Epidermal melanocyte (primary cell): Measurements from ENCODE around the gene COG4.

Experiments
- DNase-seq: peaks from one replicate; pipeline ENCODE4 v3.0.0; 2011; ENCODE audit warnings: low spot score; ENCODE audit not compliant: insufficient read length

COG4 gene

DNA sequence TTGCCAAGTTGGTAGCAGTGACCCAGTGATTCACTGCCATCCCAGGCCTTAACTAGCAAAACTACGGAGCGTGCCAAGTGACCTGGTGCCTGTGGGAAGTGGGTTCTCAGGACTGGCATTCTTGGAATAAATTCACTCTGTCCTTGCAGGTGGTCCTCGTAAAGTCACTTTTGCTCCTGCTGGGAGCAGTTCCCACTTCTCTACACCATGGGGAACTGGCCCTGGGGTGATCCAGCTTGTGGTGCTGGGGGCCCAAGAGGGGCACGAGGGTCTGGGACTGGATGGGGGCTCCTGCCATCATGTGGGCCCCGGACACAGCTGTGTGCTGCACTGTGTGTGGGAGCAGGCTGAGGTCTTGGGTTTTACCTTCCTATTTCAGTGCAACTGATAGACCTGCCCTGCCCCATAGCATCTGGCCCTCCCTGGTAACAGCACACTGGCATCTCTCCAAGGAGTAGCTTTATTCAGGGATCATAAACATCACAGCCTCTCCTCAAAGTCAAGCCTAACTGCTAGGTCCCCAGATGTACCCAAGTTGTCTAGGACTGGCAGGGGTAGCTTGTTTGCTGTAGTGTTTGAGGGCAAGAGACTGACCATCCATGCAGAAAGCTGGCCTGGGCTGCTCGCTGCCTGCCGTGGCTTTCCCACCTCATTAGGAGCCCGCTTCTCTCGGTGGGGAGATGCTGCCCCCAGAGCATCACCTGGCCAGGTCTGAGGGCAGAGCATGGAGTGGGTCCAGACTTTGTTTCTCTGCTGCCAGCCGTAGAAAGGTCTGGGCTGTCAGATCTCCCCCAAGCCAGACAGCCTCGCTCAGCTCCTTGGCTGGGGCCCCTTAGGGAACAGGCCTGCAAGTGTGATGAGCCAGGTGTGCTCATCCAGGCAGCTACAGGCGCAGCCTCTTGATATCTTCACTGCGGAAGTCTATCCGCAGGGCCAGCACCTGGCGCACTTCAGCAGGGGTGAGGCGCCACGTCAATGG is 42.9 kb downstream of the COG4 start:
- DNase-seq, result no peak

DNA sequence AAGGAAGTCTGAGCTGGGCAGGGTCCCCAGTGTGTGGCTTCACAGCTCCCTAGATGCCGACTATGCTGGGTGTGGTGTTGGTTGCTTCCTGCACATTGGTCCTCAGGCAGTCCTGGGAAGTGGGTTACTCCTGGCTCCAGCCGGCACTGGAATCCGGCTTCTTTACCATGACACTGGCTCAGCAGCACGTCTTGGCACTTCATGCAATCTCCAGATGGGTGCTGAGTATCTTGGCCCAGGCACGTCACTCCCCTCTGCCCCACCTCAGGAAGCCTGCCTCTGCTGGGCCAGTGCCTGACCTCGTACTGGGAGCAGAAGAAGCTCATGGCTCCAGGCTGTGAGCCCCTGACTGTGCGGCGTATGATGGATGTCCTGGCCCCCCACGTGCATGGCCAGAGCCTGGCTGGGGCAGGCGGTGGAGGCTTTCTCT is 44.4 kb downstream of the COG4 start:
- no peak for DNase-seq

DNA sequence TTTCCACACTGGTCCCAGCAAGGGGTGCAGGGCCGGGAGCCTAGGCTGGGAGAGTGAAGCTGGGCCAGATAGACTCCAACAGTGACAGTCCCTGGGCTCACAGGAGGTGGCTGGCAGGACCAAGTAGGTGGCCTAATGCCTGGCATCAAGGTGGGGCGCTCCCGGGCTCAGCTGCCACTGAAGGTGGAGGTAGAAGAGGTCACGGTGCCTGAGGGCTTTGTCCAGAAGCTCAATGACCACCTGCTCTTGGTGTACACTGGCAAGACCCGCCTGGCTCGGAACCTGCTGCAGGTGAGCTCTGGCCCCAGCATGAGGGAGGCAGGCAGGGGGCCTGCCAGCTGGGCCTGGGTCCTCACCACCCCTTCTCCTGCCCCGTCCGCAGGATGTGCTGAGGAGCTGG is 45.2 kb downstream of the COG4 start:
- DNase-seq, result no peak

DNA sequence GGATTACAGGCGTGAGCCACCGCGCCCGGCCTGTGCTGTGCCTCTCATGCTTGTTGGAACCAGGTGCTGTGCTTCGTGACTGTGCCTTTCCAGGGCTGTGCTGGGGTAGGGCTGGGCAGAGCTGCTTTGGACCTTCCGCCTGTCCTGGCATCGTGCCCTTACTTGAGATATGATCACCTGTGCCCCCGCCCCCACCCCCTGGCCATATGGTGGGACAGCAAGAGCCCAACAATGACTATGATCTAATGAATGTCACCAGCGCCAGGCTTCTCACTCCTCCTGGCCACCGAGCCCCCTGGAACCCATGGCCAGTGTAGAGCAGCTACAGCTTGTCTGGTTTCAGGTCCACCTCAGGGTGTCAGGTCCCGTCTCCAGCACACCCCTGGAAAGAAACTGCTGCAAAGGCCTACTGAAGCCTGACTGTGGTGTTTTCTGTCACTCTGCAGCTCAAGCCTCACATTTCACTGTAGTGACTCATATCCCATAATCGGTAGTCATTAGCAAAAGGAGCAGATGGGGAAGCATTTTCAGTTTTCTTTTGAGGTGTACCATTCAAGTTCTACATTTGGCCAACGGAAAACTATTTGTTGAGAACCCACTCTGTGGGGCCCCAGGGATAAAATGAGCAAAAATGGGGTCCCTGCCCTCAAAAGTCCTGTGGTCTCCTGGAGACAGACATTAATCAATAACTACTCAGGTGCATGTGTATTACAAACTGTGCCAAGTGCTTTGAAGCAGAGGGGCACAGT is 46.9 kb downstream of the COG4 start:
- DNase-seq, result peak; percentile 91

DNA sequence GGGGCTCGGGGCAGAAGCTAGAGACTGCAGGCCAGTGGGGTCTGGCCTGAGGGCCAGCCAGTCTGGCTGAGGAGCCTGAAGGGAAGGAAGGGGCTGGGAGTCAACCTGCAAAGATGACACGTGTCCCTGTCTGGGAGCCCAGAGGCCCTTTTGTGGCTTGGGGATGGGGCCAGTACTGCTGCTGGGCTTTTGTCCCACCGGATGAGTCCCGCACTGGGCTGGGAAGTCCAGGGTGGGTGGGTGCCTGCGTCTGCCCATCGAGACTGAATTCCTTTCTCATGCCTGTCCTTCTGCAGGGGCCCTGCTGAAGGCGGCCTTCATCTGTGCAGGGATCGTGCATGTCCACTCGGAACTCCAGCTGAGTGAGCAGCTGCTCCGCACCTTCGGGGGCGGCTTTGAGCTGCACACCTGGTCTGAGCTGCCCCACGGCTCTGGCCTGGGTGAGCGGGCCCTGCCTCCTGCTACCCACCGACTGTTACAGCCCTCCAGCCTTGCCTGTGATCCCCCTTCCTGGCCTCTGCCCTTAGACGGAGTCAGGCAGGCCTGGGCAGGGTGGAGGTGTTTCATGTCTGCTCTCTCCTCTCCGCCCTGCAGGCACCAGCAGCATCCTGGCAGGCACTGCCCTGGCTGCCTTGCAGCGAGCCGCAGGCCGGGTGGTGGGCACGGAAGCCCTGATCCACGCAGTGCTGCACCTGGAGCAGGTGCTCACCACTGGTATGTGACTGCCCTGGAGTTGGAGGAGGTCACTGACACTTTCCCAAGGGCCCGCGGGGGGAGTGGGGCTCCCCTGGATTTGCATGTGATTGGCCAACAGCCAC is 48.1 kb downstream of the COG4 start:
- no peak for DNase-seq

DNA sequence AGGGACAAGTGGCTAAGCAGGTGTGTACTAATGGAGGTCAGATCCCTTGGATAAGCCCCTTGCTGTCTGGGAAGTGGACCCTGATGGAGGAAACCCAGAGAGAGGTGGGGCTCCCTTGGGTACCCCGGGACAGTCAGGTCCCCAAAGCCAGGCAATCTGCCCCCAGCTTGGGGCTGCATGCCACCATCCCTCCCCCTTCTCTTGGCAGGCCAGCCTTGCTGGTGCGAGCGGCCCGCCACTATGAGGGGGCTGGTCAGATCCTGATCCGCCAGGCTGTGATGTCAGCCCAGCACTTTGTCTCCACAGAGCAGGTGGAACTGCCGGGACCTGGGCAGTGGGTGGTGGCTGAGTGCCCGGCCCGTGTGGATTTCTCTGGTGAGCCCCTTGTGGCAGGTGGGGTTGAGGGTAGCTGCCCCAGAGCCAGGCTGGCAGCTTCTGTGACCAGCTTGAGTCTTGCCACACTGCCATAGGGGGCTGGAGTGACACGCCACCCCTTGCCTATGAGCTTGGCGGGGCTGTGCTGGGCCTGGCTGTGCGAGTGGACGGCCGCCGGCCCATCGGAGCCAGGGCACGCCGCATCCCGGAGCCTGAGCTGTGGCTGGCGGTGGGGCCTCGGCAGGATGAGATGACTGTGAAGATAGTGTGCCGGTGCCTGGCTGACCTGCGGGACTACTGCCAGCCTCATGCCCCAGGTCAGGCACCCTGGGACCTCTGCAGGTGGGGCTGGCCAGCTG is 48.9 kb downstream of the COG4 start:
- no peak for DNase-seq

DNA sequence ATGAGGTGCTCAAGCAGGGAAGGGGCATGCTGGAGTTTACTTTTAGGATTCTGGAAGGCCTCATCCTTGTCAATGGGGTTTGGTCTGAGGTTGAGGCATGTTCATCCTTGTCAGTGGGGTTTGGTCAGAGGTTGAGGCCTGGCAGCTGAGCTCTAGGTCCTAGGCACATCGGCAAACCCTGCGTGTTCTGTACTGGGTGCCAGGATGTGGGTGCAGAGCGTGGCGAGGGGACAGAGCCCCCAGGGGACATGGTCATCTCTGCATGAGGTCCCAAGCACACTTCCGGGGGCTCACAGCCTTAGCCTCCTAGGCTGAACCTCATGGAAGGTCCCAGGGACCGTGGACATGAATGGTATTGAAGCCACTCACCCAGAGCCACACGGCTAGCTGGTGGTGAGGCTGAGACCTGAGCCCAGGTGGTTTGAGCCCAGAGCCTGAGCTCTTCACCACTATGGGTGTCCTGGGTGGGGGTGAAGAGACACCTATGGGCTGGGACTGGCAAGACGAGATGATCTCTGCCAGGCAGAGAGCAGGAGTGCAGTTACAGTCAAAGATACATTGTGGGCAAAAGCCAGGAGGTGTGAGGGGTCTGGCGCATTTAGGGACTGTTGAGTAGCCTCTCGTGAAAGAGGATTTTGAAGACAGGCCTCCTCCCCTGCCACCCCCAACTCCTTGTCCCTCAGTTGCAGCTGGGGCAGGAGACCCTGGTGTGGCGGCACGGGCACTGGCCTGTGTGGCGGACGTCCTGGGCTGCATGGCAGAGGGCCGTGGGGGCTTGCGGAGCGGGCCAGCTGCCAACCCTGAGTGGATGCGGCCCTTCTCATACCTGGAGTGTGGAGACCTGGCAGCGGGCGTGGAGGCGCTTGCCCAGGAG is 49.7 kb downstream of the COG4 start:
- DNase-seq, result no peak

DNA sequence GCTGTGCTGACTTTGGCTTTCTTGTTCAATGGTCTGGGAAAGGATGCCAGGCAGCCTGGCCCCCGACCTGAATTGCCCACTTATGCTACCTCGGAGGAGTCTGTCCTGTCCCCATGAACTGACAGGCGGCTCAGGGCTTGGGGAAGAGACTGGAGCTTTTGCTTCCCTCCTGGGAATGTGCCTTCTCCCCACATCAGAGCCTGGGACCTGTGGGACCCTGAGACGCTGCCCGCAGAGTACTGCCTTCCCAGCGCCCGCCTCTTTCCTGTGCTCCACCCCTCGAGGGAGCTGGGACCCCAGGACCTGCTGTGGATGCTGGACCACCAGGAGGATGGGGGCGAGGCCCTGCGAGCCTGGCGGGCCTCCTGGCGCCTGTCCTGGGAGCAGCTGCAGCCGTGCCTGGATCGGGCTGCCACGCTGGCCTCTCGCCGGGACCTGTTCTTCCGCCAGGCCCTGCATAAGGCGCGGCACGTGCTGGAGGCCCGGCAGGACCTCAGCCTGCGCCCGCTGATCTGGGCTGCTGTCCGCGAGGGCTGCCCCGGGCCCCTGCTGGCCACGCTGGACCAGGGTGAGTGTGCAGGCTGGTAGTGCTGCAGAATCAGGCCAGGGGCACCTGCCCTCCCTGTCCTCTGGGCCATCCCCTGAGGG is 50.4 kb downstream of the COG4 start:
- DNase-seq, result no peak

DNA sequence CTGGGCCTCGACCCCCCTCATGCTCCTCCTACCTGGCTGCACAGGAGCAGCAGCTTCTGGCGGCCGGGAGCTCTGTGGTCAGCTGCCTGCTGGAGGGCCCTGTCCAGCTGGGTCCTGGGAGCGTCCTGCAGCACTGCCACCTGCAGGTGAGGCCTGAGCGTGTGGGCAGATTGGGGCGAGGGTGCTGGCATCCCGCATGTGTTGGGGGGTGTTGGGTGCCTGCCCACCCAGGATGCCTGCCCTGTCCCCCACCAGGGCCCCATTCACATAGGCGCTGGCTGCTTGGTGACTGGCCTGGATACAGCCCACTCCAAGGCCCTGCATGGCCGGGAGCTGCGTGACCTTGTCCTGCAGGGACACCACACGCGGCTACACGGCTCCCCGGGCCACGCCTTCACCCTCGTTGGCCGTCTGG is 52.4 kb downstream of the COG4 start:
- DNase-seq, result no peak

DNA sequence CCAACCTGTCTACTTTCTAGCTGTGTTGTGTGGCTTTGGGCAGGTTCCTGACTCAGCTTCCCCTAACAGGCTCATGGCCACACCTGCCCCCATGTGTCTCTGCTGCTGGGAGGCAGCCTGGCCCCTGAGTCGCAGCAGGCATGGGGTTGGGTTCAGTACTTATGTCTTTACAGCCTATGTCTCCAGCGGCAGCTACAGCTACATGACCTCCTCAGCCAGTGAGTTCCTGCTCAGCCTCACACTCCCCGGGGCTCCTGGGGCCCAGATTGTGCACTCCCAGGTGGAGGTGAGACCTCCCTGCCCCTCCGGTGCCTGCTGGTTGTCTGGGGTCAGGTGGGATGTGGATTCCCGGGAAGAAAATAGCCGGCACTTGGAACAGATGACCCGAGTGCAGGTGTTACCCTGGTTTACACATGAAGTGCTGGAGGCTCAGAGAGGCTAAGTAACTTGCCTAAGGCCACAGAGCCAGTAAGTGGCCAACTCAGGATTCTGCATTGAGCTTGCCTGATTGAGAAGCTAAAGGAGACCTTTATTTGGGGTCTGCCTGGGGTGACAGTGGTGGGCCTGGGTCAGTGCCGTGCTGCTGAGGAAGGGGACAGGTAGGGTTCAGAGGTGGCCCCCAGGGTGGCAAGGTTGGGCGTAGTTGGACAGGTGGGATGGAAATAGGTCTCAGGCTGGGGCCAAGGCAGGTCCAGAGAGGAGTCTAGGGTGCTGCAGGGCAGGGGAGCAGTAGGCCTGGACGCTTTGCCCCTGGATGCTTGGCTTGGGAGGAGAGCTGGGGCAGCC is 53.0 kb downstream of the COG4 start:
- DNase-seq, result no peak

DNA sequence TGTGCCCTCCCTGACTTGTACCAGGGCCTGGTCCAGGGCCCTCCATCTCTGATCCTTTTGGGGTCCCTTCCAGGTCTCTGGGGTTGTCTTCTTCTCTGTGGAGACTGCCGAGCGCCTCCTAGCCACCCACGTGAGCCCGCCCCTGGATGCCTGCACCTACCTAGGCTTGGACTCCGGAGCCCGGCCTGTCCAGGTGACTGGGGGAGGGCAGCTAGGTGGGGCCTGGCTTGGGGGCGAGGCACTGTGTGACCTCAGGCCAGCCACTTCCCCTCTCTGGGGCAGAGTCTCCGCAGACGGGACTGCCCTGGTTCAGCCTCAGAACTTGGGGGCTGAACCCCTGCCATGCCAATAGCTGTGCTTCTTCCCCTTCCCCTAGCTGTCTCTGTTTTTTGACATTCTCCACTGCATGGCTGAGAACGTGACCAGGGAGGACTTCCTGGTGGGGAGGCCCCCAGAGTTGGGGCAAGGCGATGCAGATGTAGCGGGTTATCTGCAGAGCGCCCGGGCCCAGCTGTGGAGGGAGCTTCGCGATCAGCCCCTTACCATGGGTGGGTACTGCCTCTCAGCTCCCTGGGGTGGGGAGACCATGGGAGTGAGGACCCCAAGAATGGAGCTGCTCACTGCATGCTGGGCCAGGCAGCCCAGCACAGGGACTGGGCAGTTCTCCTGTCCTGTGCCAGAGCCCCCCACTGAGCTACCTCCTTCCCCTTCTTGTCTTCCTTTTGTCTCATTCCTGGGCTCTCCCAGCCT is 54.4 kb downstream of the COG4 start:
- DNase-seq, result no peak

DNA sequence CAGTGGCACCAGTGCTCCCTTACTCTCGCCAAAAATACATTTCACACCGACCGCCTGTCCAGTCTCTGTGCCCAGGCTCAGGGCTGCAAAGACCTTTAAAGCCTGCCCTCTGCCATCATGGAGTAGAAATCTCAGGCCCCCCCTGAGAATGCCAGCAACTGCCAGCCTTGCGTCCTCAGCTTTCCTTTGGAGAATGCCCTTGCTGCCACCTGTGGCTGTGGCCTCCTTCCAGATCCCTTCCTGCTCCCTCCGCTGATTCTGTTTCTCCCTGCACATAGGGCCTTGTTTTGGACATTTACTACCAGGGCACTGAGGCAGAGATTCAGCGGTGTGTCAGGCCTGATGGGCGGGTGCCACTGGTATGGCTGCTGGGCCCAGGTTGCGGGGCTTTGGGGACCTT is 55.7 kb downstream of the COG4 start:
- no peak for DNase-seq

DNA sequence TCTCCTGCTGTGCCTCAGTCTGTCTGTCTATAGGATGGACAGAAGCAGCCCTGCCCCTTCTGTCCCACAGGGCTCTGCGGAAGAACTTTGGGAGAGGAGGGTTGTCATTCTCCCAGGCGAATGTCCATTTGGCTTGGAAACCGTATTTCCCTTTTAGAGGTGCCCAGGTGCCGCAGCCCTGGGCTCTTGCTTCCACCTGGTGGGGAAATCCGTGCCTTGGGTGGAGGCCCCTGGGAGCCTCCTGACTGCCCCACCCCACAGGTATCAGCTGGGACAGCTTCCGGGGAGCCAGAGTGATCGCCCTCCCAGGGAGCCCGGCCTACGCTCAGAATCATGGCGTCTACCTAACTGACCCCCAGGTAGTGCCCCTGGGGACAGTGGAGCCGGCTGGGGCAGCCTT is 56.2 kb downstream of the COG4 start:
- no peak for DNase-seq

DNA sequence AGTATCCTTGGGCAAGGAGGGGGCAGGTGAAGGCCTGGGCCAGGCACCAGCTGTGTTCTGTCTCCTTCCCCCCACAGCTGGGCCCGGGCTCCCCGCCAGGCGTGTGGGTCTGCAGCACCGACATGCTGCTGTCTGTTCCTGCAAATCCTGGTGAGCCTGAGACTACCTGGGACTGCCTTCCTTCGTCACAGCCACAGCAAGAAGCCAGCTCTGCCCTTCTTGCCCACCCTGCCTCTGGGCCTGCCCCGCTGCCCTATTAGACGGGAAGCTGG is 56.6 kb downstream of the COG4 start:
- no peak for DNase-seq

DNA sequence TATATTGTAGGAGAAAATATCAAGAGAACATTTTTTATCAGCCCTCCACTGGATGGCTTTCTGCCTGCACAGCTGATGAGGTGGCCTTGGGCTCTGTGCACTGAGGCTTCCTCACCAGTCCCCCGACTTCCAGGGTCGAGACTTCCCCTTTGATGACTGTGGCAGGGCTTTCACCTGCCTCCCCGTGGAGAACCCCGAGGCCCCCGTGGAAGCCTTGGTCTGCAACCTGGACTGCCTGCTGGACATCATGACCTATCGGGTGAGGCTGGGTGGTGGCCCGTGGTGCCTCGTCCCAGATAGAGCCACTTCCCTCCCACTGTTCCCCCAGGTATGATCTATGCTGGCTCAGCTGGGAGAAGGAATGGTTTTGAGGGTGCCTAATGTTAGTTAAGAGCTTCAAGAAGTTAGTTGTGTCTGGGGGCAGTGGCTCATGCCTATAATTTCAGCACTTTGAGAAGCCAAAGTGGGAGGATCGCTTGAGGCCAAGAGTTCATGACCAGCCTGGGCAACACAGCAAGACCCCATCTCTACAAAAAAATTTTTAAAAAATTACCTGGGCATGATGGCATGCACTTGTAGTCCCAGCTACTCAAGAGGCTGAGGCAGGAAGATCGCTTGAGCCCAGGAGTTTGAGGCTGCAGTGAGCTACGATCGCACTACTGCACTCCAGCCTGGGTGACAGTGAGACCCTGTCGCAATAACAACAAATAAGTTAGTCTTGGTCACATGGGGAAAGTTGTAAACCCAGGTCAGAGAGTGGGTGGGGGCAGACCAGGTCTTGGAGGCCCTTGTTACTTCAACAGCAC is 57.2 kb downstream of the COG4 start:
- no peak for DNase-seq

DNA sequence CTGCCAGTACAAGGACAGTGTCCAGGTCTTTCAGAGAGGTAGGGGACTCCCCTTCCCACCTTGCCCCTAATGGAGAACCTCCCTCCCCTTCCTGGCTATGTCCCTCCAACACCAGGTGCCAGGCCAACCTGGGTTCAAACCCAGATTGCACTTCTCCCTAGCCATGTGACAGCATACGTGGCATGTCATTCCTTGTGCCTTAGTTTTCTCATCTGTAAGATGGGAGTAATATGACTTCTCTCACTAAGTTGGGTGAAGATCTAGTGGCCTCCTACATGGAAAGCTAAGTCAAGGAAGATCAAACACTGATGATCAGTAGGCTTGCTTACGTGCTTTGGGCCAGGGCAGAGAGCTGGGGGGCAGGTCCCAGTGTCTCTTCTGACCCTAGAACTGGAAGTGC is 60.1 kb downstream of the COG4 start:
- peak; percentile 8 for DNase-seq

DNA sequence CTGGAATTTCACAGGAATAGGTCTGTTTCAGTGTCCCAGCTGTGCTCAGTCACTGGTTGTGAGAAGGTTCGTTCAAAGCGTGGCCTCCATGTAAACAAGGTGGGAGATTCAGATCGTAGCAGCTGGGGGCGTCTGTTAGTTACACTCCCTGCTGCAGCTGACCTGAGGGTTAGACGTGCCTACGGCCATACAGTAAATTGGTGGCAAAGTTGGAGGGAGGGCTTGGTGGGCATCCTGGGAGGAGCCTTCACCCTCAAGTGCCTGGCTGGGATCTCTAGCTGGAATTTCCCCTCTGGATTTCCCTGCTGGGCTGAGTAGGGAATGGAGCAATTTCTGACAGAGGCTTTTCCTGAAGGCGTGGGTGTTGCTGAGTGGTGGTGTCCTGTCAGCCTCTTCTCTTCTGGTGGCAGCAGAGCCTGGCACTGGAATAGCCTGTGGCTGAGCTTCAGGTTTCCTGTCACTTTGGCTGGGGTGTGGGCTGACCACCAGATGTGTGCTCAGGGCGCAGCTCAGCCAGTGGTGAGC is 62.6 kb downstream of the COG4 start:
- peak; percentile 24 for DNase-seq
